ENCODE data around the gene ZNF669.
A peak's percentile ranks its signal among the peaks of the same experiment; 100 is the strongest.
"Not testable (repeated sequence)": the region's sequence is repeated elsewhere in the genome, so short reads cannot be mapped to it uniquely, and the experiment has no call there.

Gene ZNF669

DNA sequence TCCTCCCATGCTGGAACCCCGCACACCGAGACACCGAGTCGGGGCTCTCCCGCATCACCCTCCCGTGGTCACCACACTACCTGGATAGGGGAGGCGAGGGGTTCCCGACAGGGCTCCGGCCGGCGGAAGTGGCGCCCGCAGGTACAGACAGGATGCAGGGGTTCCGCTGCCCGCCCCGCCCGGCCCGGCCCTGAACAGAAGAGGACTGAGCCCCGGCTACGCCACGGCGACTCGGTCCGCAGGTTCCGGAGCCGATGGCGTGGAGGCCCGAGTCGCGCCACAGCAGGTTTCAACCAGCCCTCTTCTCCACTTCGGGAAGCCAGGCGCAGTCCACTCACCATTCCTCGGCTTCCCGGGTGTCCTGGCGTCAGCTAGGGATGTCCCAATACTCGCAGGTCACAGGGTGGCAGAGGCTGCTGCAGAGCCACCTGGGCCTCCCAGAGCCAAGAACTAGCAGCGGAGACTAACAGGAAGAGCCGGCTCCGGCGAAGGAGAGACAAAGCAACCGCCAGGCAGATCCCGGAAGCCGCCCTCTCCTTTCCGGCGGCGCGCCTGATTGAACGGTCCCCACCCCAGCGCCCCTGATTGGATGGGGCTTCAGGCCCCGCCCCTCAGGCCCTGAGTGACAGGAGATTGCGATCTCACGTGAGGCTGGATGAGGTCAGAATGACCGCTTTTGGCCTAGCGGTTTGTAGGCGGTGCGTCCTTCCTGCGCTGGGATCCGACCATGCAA, at the start of gene ZNF669:
Gene ZNF669, minus strand, starts transcription at position 498 of the 733 bp plus-strand sequence. Its CDS starts 157 bp downstream, at position 341.
- DNase-seq: peak; percentile 96

DNA sequence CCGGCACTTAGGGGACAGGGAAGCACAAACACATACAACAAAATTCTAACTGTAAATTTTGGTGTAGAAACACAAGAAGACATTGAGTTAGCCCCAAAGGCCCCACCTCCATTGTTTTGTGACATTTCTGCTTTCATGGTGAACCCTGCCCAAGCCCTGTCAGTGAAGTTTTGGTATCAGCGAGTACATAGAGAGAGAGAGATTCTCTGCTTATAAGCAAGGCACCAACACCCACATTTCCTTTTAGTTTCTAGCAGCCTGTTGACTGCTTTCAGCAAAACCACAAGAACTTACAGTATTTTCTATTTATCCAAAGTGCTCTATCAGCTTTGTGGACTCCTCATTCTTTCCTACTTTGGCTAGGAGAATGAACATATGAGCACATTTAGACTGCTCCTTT, 43.6 kb upstream of the ZNF669 start:
- DNase-seq: no peak

DNA sequence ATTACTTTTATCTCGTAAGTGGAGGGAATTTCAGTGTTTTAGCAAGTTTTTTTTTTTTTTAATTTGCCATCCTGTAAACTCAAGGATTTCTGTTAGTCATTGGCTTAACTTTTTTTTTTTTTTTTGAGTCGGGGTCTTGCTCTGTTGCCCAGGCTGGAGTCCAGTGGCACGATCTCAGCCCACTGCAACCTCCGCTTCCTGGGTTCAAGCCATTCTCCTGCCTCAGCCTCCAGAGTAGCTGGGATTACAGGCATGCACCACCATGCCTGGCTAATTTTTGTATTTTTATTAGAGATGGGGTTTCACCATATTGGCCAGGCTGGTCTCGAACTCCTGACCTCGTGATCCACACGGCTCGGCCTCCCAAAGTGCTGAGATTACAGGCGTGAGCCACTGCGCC, 43.0 kb upstream of the ZNF669 start:
- DNase-seq: not testable (repeated sequence)

DNA sequence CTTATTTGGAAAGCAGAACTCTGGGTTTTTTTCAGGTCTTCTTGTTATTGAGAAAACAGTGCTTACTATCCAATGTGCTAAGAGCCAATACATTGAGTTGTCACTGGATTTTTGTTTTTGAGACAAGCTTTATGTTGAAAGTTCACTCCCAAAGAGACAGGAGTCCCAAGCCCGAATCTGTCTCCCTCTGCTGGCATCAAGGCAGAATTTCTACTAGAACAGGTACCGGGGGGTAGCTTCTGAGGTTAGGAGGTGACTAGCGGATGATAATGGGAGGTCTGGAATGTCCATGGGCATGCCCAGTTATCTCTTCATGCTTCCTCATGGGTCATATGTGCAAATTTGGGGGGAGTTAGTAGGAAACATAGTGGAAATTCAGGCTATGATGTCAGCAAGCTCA, 42.5 kb upstream of the ZNF669 start:
- DNase-seq: no peak

DNA sequence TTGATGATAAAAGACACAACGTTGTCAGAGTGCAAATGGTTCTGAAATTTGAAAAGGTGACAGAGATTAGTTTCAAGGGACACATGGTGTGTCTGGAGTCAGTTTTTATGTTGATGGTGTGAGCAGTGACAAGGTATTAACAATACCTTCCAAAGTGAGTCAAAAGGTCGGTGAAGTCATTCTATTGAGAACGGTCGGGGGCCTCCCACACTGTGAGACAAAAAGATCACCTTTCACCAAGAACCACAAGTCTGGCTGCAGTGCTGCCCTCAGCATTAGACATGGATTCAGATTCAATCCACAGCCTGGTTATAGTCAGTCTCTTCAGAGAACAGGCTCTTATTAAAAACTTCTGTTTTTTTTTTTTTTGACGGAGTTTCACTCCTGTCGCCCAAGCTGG, 41.1 kb upstream of the ZNF669 start:
- DNase-seq: no peak

DNA sequence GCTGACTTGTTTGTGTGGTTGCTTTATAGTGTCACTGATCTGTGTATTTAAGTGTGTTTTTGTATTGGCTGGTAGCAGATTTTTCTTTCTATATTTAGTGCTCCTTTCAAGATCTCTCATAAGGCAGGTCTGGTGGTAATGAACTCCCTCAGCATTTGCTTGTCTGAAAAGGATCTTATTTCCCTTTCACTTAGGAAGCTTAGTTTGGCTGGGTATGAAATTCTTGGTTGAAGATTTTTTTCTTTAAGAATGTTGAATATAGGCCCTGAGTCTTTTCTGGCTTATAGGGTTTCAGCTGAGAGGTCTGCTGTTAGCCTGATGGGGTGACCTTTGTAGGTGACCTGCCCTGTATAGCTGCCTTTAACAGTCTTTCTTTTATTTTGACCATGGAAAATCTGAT, 35.4 kb upstream of the ZNF669 start:
- DNase-seq: not testable (repeated sequence)

DNA sequence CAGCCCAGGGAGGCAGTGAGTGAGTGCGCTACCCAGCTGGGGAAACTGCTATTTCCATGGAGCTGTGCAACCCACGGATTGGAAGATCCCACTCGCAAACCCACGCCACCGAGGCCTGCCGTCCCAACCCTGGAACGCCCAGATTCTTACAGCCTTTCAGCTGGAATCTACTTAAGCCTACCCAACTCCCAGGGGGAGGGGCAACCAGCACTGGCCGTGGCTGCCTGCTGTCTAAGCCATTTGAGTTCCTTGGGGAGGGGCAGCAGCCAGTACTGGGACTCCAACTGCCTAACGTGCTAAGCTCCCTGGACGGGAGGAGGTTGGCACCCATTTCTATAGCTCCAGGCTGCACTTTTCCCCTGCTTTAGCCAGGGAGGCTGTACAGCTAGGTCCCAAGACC, 27.1 kb upstream of the ZNF669 start:
- DNase-seq: no peak

DNA sequence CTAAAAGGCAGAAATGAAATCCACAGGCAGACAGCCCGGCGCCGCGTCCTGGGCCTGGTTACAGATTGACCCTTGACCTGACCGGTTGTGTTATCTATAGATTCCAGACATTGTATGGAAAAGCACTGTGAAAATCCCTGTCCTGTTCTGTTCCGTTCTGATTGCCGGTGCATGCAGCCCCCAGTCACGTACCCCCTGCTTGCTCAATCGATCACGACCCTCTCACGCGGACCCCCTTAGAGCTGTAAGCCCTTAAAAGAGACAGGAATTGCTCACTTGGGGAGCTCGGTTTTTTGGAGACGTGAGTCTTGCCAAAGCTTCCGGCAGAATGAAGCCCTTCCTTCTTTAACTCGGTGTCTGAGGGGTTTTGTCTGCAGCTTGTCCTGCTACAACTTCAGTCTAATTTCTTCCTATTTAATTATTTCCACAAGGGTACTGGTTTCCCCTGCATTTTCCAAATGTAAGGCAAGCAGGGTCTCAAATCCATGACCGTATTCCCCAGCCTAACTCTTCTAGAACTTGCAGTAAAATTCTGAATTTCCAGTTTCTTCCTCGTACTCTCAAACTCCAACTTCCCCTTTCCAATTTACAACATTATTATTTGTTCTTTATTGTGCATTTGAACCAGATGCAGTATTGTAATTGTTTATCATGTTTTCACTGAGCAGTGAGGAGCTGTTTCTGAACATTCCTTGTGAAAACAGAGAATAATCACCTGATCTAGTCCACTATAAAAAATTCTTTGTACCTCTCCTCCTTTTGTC, 23.5 kb upstream of the ZNF669 start:
- not testable (repeated sequence) for DNase-seq

DNA sequence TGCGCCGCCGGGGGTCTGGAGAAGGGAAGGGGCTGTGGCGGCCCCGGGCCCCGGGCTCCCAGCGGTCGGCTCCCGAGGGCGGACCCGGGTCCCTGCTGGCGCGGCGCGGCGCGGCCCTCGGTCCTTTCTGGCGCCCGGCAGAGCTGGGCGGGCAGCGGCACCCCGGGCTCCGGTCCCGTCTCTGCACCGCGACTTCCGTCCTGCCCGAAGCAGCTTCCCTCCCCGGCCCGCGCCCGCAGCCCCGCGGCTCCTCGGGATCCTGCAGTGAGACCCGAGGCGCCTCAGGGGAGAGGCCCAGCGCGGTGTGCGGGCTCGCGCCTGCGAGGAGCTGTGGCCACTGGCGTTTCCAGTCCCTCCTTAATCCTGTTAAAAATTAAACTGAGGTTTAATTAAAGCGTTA, 22.4 kb upstream of the ZNF669 start:
- DNase-seq: not testable (repeated sequence)

DNA sequence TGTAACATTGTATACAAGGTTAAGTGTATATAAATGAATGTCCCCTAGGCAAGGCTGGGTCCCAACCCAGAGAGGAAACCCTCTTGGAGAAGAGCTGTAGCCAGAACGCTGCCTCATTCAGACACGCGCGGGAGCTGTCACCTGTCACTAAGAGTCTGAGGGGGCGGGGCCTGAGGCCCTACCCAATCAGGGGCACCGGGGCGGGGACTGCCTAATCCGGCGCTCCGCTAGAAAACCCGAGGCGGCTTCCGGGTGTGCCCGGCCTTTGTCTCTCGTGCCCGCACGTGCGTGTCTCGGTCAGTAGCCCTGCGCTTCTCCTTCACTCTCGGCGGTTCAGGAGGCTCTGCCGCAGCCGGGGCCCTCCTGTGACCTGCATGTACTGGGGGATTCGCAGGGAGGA, 22.0 kb upstream of the ZNF669 start:
- not testable (repeated sequence) for DNase-seq

DNA sequence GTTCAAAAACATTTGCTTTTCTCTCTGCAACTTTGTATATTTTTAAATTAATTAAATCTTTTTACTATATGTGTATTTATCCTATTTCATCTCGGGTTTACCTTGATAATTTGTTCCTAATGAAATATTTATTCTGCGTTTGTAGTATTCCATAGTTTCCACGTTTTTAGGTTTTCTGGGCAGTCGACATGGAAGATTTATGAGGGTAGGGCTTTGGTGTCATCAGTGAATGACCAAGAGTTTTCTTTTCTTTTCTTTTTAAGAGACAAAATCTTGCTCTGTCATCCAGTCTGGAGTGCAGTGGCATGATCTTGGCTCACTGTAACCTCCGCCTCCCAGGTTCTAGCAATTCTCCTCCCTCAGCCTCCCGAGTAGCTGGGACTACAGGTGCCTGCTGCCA, 17.2 kb upstream of the ZNF669 start:
- DNase-seq: no peak

DNA sequence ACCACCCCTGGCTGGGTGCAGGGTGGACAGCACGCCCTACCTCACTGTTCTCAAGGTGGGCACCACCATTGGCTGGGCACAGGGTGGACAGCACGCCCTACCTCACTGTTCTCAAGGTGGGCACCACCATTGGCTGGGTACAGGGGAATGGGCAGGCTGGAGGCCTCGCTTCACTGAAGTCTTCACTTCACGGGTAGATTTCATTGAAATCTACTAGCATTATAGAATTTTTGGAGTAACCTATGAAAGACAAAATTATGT, 16.2 kb upstream of the ZNF669 start:
- not testable (repeated sequence) for DNase-seq

DNA sequence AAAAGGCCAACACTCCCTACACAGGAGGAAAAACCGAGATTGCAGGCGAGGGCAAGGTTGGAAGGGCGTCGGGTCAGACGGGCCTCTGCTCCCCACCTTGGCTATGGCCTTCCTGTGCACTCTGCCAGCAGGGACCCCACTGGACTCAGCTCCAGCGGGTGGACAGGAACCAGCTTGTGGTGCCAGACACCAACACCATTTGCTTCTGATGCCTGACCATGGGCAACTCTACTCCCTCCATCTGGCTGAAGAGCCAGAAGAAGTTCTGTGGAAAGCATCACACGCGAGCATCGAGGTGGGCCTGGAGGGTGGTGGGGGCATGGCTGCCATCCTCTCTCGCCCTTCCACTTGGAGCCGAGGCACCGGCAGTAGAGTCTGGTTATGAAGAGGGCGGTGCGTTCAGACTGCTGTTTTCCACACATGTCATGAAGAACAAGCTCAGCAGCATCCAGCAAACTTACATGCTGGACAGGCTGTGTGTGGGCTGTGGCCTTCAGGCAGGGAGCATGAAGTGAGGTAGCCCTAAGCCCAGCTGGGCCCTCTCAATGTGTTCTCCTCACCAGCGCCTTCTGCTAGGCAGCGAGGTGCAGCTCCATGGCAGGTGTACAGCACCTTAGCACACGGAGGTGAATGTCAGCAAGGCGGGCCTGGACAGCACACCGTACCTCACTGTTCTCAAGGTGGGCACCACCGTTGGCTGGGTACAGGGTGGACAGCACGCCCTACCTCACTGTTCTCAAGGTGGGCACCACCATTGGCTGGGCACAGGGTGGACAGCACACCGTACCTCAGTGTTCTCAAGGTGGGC, 15.6 kb upstream of the ZNF669 start:
- no peak for DNase-seq

DNA sequence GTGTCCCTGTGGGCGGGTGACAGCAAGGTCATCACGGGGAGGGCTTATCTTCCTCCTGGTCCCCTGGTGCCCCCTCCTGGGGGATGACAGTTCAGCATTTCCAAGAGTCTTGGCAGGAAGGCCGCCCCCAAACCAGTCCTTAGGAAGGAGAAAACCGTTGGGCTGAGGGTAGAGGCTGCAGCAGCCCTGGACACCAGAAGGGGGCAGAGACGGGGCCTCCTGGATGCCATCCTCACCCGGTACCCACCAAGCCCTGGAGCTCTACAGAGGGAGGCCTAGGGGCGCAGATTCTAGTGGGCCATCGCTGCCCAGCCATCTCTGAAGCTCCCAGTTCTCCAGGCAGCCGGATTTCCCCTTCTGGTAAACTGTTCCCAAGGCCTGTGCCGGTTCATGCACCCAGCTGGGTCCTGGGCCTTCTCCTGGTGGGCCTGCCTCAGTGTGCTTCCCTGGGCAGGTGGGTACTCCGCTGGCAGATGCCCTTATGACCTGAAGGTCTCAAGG, 14.8 kb upstream of the ZNF669 start:
- DNase-seq: peak; percentile 74

DNA sequence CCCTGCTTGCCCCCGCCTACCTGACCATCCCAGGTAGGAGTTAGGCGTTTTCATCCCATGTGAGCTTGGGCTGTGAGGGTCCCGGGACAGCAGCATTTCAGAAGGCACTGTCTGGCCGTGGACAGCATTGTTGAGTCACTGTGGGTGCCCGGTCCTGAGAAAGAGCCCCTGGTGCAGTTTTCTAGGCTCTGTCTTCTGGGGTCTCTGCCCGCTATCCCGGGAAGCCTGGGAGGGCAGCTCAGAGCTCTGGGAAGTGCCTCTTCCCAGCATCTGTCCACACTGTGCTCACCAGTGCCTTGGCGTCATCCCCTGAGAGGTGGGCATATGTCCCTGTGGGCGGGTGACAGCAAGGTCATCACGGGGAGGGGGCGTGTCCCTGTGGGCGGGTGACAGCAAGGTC, 11.4 kb upstream of the ZNF669 start:
- no peak for DNase-seq

DNA sequence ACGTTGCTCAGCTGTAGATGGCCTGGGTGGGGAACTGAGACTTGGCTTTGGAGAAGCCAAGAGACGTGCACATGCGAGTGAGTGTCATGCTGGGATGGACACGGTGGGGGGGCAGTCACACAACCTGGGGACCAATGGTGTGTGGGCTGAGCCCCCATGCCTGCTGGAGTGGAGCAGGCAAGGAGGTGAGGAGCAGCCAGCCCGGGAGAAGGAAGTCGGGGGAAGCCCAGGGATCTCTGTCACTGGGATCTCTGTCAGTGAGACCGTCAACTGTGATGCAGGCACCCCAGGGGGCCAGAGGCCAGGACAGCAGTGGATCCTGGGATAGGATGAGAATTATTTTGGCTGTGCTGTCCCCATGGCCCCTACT, 11.0 kb upstream of the ZNF669 start:
- DNase-seq: no peak

DNA sequence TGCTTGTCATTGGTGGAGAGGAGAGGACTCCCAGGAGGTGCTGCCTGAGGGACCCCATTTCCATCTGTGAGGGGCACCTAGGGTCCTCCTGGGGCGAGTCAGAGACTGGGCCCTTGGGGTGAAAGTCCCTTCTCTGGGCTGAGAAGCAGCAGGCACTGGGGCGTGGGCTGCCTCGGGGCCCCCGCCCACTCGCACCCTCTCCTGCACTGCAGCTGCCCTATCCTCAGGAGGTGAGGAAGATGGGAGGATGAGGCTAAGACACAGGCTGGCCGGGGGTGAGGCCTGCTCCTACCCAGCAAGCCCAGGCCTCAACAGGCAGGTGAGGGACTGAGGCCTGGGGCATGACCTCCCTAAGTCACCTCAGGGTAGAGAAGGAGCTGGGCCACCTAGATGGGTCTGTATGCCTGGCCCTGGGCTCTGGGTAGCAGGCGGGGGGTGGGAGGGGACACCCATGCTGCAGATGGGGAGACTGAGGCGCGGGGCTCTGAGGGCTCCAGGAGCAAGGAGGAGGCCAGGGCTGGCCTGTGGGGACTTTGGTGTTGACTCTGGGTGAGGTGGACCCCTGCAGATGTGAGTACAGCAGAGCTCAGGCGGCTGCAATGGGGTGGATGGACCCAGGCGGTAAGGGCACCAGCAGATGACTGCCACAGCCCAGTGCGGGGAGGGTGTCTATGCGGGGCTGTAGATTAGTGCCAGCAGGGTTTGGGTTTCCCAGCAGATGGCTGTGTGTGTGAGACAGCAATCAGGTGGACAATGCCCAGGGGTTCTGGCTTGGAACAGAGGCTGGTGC, 10.4 kb upstream of the ZNF669 start:
- peak; percentile 62 for DNase-seq

DNA sequence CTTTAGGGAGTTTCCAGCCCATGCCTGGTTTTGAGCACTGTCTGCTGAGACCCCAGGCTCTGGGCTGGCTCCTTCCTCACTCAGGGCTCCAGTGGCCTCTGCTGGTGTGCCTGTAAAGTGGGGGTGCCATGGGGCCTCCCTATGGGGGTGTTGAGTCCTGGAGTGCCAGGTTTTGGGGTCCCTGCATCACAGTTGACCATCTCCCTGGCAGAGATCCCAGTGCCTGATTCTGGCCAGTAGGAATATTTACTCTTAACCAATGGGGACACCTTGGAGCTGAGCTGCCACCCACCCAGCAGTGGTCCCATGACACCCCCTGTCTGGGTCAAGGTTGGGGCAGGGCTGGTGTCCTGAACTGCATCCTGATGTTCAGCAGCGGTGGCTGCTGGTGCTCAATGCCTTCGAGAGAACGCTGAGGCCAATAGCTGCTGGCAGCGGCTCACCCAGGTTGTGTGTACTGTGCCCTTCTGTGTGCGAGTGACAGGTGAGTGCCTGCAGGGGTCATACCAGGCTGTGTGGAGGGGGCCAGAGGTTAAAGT, 9.6 kb upstream of the ZNF669 start:
- no peak for DNase-seq

DNA sequence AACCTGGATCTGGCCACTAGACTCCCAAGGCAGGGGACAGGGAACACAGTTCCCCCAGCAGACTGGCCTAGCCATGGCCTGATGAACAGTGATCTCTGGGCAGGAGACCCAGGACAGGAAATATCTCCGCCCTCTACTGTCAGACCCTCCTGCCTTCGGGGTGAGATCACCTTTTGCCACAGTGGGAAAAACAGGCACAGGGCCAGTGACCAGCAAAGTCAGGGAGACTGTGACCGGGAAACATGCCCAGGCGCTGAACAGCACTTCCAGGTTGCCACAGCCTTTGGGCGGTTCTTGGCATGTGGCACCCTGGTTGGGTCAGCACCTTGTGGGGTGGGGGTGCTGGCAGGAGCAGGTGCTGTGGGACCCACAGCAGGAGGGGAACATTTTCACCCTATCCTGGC, 8.9 kb upstream of the ZNF669 start:
- DNase-seq: no peak

DNA sequence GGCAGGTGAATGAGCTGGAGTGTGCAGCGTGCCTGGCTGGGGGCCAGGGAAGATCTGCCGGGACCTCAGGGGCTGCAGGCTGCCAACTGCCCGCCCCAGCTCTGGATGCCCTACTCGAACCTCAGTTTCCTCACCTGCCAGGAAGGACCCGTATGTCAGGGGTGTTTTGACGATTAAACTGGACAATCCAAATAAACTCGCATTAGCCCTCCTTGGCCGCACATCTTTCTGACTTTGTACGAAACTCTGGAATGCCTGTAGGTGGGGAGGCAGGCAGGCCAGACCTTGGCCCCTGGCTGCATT, 8.3 kb upstream of the ZNF669 start:
- no peak for DNase-seq

DNA sequence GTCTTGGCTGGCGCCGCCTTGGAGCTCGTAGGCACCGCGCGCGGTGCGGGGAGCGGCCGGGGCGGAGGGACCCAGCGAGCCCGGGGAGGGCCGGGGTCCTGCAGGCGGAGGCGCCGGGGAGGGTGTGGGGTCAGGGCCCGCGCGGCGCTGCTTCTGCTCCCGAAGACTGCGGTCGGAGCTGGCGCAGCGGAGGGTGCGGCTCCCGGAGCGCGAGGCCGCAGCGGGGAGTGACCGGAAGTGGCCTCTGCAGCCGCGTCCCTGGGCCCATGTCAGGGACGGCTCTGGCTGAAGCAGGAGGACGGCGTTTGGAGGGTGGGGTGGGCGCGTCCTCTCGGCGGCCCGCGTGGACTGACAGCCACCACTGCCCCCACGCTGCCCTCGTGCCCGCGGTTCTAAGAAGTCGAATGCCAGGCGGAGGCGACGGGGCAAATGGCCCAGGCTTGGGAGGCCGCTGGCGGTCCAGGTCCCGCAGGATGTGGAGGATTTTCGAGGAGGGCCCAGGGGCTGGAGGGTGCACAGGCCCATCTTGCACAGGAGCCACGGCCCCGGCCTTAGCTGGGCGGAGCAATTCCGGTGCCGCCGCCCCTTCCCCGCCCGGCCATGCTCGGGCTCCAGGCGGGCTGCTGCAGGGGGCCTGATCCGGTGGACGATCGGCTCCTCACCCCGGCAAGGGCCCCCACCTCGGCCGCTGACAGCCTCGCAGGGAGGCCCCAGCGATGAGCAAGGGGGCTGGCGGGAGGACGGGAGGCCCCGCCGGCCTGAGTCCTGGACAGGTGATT, 7.7 kb upstream of the ZNF669 start:
- no peak for DNase-seq

DNA sequence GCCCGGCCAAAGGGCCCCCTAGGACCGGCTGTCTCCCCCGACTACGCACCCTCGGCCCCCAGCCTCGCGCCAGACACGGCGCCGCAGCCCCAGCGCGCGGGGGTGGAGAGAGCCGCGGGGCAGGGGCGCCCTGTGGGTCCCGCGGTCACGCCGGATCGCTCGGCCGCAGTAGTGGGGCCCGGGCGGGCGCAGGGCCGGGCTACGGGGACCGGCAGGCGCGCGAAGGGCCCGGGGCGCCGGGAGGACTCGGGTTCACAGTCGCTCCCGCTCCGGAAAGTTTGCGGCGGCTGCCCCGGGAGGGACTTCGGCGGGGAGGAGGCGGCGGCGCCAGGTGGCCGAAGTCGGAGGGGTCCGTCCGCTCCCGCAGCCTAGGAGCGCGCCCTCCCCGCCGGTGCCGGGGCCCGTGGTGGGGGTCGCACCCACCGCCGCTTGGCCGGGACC, 7.1 kb upstream of the ZNF669 start:
- DNase-seq: no peak
